Measurements from ENCODE around the gene NRDC.

DNA sequence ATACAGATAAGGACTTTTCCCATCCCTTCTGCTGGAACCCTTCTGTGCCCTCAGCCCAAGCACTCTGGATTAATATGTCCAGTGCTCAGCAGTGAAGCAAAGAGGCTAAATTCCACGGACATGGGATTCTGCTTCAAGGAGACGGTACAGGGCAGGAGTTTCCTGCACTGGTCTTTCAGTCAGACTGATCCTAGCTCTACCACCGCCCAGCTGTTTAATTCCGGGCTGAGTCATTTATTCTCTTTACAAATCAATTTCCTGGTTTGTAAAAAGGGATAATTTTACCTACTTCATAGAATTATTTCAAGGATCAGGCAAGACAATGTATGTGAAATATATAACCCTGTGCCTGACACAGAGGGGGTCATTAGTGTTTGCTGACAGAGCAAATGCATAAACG, 41.6 kb upstream of the NRDC start:
- TF ChIP-seq CTCF (IDR thresholded peaks at IDR 0.05): no peak
- no peak for TF ChIP-seq NFE2L2 (conservative IDR thresholded peaks at IDR 0.05; ENCODE audit: low read length)
- TF ChIP-seq RFX5 (IDR thresholded peaks at IDR 0.05): no peak
- TF ChIP-seq MAFK (IDR thresholded peaks at IDR 0.05; ENCODE audit: partially characterized antibody): no peak
- no peak for TF ChIP-seq MAX (IDR thresholded peaks at IDR 0.05)
- no peak for TF ChIP-seq POLR2A (IDR thresholded peaks at IDR 0.05; ENCODE audit: low read length)
- TF ChIP-seq KDM5A (IDR thresholded peaks at IDR 0.05): no peak
- TF ChIP-seq, protein P1, sequence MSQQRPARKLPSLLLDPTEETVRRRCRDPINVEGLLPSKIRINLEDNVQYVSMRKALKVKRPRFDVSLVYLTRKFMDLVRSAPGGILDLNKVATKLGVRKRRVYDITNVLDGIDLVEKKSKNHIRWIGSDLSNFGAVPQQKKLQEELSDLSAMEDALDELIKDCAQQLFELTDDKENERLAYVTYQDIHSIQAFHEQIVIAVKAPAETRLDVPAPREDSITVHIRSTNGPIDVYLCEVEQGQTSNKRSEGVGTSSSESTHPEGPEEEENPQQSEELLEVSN (IDR thresholded peaks at IDR 0.05; ENCODE audit: borderline replicate concordance, low read depth): no peak
- TF ChIP-seq SREBF2 (IDR thresholded peaks at IDR 0.05): no peak

Measured in A549 (cell line).